CD4-positive, alpha-beta T cell treated with Interleukin-15 for 4 hours (primary cell): ENCODE measurements around the gene PKD1L1.
"Not testable (repeated sequence)": the region's sequence is repeated elsewhere in the genome, so short reads cannot be mapped to it uniquely, and the experiment has no call there.

Source experiments
- DNase-seq: peaks from one replicate; pipeline ENCODE4 v3.0.0-alpha.2; 2020; ENCODE audit warnings: low spot score

Gene PKD1L1

DNA sequence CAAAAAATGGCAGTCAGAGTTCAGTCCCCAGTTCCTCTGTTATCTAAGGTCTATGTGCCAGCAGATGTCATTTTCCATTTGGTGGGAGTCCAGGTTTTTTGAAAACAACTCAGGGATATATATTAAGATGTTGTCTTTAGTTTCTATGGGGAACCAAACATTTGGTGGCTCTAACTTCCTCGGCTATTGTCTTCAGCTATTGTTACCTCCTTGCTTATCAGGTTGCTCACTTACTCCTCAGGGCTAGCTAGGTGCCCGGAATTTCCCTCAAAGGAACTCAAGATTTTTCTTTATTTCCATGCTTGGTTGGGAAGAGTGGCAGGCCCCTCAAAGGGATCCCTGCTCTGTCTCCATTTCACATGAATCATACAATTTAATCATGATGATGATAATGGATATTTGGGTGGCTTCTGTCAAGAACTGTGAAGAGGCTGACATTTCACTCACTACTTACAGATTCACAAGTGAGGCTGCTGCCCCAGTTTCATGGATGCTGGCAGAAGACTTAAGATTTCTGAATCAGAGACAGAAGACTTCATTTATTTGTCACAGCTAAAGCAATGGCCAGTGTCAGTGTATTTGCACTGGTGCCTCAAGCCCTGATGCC, 182.8 kb downstream of the PKD1L1 start:
- no peak for DNase-seq

GRCh38 chr7:47764746-47765145, 183.5 kb downstream of the PKD1L1 start:
- no peak for DNase-seq

DNA sequence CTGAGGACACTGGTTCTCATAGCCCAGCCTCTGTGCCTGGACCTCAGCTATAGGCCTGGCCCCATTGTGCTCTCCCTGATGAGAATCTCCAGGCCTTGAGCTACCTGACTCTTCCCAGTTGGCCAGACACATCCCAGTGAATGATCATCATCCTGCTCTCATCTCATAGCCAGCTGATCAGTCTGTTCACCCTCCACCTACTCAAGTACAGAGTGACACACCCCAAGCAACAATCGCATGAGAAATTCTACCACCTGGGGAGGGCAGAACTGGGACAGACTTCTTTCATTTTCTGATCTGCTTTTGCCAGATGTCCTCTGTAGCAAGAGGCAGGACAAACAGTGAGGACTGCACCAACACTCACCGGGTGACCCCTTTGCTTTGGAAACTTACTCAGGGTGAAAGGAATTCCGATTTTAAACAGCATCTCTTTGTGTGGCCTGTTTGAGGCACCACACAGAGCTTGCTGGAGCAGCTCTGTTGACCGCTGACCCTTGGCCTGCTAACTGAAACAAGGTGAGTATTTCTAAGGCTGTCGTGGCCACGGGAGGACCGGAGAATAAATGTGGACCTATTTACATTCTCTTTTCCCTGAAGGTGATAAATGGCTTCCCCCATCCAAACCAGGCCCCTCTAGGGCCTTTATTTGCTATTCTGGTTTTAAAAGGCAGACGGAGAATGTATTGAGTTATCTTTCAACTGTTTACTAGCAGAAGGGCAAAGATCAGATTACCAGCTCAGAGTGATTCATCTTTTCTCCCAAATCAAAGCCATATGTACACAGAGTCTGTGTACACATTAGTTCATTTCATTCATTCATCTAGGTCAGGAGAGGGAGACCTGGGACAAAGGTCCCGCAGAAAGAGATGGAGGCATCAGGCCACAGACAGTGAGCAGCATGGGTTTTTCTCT, 184.9 kb downstream of the PKD1L1 start:
- DNase-seq: no peak

DNA sequence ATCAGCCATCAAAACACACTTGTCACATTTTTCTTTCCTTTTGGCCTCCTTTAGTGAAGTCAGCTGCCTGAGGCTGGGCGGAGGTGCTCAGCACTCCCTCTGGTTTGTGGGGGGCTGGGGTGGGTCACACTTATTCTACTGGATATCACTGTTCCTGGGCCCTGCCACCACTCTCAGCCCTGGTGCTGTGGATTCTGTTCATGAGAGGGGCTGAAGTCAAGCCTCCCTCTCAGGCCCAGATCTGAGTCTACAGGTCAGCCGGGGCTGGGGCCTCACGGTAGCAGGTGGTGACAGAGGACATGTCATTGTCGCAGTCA, 185.6 kb downstream of the PKD1L1 start:
- no peak for DNase-seq

DNA sequence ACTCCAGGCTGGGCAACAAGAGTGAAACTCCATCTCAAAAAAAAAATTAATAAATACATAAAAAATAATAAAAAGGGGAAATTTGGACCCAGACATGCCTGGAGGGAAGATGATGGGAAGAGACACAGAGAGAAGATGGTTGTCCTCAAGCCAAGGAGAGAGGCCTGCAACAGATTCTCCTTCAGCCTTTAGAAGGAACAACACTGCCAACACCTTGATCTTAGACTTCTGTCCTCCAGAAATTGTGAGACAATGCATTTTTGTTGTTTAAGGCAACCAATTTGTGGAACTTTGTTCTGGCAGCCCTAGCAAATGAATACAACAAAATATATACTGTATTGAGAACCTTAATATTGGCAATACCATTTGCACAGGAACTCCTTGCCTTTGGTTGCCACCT, 186.1 kb downstream of the PKD1L1 start:
- no peak for DNase-seq

DNA sequence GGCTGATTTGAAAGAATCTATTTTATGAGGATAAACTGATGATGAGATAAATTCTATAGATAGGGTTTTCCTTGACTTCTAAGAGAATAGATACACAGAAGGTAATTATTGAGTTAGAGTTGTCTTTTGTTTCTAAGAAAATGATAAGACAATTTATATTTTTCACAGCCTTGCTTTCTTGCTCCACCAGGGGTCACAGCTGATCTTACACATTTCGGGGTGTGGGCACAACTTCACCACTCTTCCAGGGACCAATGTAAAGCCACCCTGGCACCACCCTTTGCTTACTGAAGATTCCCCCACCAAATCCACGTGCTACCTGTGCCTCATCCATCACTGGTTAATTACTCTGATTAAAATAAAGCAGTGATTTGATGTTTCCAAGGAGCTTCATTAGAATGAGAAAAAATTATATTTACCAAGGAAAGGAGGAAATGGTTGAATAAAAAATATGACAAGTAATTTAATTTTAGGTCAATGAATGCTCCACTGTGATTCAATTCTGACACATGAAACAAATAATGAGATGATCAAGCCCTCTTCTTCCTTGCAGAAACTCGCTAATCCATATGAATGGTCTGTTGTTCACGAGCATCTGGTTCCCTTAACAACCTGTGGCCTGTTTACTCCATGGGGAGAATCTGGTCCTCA, 189.1 kb downstream of the PKD1L1 start:
- no peak for DNase-seq

DNA sequence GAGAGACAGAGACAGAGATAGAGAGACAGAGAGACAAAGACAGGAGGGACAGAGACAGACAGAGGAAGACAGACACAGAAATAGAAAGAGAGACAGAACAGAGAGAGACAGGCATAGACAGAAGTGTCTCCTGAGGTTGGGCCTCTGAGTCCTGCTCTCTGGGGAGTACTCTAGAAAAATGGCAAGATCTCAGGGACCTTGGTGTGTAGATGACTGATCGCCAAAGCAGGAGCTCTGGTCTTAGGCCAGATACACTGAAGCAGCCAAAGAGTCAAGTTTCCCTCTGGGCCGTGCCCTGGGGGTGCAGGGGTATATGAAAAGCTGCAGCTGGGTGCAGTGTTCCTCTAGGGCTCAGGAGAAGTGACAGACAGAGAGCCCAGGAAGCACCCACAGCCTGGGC, 189.7 kb downstream of the PKD1L1 start:
- no peak for DNase-seq

- no peak for DNase-seq
Measured at GRCh38 chr7:47757921-47758411, 190.3 kb downstream of the PKD1L1 start.

GRCh38 chr7:47756636-47757035, 191.6 kb downstream of the PKD1L1 start:
- DNase-seq: no peak

DNA sequence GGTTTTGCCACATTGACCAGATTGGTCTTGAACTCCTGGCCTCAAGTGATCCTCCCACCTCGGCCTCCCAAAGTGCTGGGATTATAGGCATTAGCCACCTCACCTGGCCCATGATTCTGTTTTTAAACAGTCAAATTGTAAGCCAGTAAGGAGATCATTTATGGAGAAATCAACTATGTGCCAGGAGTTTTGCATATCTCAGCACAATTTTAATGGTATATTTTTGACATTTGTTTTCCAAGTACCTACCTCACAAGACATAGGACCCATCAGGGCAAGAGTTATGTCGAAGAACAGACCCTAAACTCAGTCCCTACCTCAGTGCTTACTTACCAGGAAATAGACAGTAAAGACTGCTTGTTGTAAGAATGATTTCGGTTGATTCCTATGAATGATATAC, 193.0 kb downstream of the PKD1L1 start:
- no peak for DNase-seq

DNA sequence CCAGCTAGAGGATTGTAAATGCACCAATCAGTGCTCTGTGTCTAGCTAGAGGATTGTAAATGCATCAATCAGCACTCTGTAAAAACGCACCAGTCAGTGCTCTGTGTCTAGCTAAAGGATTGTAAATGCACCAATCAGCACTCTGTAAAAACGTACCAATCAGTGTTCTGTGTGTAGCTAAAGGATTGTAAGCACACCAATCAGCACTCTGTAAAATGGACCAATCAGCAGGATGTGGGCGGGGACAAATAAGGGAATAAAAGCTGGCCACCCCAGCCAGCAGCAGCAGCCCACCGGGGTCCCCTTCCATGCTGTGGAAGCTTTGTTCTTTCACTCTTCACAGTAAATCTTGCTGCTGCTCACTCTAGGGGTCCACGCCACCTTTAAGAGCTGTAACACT, 196.5 kb downstream of the PKD1L1 start:
- DNase-seq: not testable (repeated sequence)

DNA sequence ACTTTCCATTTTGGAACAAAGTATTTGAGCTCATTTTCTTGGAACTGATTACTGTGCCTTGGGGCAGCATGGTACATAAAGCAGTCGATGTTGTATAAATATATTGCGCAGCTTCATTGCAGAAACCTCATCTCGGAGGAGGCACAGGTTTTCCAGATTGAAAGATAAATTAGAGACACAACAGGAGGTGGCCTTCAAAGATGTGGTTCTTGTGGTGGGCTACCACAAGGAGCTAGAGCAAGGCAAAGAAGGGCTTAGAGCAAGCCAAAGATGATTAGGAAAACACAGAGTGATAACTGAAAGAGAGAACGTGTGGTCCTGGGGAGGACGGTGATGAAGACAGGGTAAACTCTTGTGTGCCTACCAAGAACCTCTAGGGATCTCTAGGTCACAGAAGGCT, 197.2 kb downstream of the PKD1L1 start:
- no peak for DNase-seq

- DNase-seq: no peak
Measured at GRCh38 chr7:47748041-47748440, 200.2 kb downstream of the PKD1L1 start.

- no peak for DNase-seq
Measured at GRCh38 chr7:47747160-47747559, 201.1 kb downstream of the PKD1L1 start.

- no peak for DNase-seq
Measured at GRCh38 chr7:47746468-47746867, 201.8 kb downstream of the PKD1L1 start.

GRCh38 chr7:47744883-47745282, 203.4 kb downstream of the PKD1L1 start:
- no peak for DNase-seq

- DNase-seq: no peak
Measured at GRCh38 chr7:47743965-47744591, 204.2 kb downstream of the PKD1L1 start.

GRCh38 chr7:47741984-47742383, 206.3 kb downstream of the PKD1L1 start:
- no peak for DNase-seq

DNA sequence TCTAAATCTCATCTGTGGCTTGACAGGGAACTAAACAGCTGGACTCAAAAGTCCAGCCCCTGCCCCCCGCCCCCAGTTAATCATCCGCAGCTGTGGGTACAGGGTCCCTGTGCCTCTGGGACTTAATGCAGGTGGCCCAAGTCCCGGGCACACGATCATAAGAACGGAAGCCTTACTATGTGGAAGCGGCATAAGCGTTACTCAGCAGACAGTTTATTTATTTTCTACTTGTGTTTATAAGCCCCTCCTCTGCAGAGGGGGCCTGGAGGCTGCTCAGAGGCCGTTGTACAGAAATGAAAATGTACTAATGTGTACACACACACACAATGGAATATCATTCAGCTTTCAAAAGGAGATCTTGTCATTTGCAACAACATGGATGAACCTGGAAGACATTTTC, 208.4 kb downstream of the PKD1L1 start:
- no peak for DNase-seq

DNA sequence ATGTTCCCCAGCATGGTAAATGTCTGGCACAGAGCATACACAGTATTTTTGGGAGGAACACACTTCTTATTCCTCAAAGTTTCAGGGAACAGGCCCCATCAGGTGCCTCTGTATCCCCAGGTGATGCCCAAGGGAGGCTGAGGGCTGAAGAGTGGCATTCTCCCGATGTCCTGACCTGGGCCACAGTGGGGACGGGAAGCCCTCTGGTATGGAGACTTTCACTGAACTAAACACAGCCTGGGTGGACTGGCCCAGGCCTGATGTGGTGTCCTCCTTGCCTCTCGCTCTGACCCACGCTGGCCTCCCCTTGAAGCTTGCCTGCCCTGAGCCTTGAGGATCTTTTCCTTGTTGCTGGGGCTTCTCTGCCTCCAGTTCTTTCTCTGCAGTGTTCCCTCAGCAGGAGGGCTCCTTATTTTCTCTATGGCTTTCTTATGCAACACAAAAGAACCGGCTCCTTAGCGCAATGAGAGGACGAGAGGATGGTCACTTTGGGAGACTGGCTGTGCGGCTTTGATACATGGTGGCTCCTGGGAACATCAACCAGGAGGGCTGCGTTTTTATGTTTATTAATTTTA, 208.9 kb downstream of the PKD1L1 start:
- DNase-seq: no peak

GRCh38 chr7:47738563-47739166, 209.6 kb downstream of the PKD1L1 start:
- DNase-seq: no peak

DNA sequence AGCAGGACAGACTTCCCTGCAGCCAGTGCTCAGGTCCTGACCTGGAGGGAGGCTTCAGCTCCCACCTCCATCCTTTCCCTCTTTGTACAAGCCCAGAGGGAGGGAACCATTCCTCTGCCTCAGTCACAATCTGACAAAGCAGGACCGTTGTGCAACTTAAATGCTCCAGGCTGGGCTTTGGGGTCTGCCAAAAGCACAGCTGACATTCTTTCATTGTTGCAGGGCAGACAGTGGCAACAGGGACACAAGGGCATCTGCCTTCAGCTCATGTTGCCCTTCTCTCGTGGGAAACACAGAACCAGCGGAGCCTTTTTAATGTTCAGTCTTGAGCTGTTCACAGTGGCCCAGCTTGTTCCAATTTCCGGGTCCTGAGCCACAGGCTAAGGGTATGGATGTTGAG, 210.7 kb downstream of the PKD1L1 start:
- DNase-seq: no peak
